ENCODE results near the gene MYO5C.
A peak's percentile ranks its signal among the peaks of the same experiment; 100 is the strongest.

MYO5C gene

GRCh38 chr15:52213206-52213605 is 82.4 kb downstream of the MYO5C start:
- DNase-seq (ENCODE audit: low read depth) = no peak
- no peak overlapping the region for H3K4me3 ChIP-seq (ENCODE audit: control insufficient read depth, low read depth, low read length)
- TF ChIP-seq CTCF (conservative IDR thresholded peaks at IDR 0.05; ENCODE audit: control insufficient read depth, insufficient read depth, low read depth, low read length) = no peak

- H3K4me3 ChIP-seq (ENCODE audit: control insufficient read depth, low read depth, low read length) = no peak overlapping the region
- DNase-seq (ENCODE audit: low read depth) = peak; percentile 72
- TF ChIP-seq CTCF (conservative IDR thresholded peaks at IDR 0.05; ENCODE audit: control insufficient read depth, insufficient read depth, low read depth, low read length) = peak; percentile 90
Measured at GRCh38 chr15:52208306-52208946, 87.2 kb downstream of the MYO5C start.

- DNase-seq (ENCODE audit: low read depth) = no peak
- no peak overlapping the region for H3K4me3 ChIP-seq (ENCODE audit: control insufficient read depth, low read depth, low read length)
- TF ChIP-seq CTCF (conservative IDR thresholded peaks at IDR 0.05; ENCODE audit: control insufficient read depth, insufficient read depth, low read depth, low read length) = no peak
Measured at GRCh38 chr15:52207191-52207590, 88.4 kb downstream of the MYO5C start.

GRCh38 chr15:52206446-52206845 is 89.2 kb downstream of the MYO5C start:
- no peak for TF ChIP-seq CTCF (conservative IDR thresholded peaks at IDR 0.05; ENCODE audit: control insufficient read depth, insufficient read depth, low read depth, low read length)
- H3K4me3 ChIP-seq (ENCODE audit: control insufficient read depth, low read depth, low read length) = no peak overlapping the region
- DNase-seq (ENCODE audit: low read depth) = no peak

GRCh38 chr15:52204657-52205056 is 90.9 kb downstream of the MYO5C start:
- DNase-seq (ENCODE audit: low read depth) = no peak
- TF ChIP-seq CTCF (conservative IDR thresholded peaks at IDR 0.05; ENCODE audit: control insufficient read depth, insufficient read depth, low read depth, low read length) = no peak
- H3K4me3 ChIP-seq (ENCODE audit: control insufficient read depth, low read depth, low read length) = no peak overlapping the region

GRCh38 chr15:52200831-52201365 is 94.7 kb downstream of the MYO5C start:
- H3K4me3 ChIP-seq (ENCODE audit: control insufficient read depth, low read depth, low read length) = no peak overlapping the region
- TF ChIP-seq CTCF (conservative IDR thresholded peaks at IDR 0.05; ENCODE audit: control insufficient read depth, insufficient read depth, low read depth, low read length) = no peak
- DNase-seq (ENCODE audit: low read depth) = no peak
